ENCODE data around the gene HPS1.
"Not testable (repeated sequence)": the region's sequence is repeated elsewhere in the genome, so short reads cannot be mapped to it uniquely, and the experiment has no call there.

The HPS1 gene

DNA sequence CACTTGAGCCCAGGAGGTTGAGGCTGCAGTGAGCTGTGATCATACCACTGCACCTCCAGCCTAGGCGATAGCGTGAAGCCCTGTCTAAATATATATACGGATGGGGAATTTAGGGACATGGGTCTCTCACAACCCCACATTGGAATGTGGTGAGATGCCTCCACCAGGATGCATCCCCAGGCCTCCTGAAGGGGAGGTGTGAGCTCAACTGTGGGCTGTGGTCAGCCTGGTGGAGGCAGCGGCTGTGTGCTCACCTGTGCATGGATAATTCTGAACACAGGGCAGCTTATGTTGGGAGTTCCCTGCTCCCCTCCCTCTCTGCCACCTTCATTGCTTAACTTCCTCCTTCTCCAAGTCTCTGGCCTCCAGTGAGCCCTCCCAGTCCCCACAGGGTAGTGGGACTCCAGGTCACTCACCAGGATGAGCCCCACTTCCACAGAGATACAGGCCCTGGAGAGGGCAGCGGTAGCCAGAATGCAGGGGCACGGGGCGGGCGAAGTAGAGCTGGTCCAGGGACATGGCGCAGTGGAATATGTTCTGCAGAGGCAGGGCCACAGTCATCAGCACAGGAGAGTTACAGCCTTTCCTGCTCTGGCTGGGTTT, 62.1 kb downstream of the HPS1 start:
- DNase-seq: no peak

DNA sequence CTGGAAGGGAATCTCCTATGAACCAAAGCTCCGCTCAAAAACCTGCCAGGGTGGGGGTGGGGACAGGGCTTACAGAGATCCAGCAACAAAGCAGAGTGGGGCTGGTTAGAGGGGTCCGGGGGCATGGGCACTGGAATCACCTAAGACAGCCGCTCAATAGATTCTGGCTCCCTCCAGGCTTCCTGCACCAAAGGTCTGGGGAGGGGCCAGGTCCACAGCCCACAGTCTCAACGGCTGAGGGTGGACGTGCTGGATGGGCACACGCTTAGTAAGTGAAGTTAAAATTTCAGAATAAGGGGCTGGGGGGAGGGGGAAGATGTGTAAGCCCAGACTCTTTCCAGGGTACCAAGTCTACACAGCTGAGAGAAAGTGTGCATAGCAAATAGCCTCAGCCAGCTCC, 62.9 kb downstream of the HPS1 start:
- no peak for DNase-seq

DNA sequence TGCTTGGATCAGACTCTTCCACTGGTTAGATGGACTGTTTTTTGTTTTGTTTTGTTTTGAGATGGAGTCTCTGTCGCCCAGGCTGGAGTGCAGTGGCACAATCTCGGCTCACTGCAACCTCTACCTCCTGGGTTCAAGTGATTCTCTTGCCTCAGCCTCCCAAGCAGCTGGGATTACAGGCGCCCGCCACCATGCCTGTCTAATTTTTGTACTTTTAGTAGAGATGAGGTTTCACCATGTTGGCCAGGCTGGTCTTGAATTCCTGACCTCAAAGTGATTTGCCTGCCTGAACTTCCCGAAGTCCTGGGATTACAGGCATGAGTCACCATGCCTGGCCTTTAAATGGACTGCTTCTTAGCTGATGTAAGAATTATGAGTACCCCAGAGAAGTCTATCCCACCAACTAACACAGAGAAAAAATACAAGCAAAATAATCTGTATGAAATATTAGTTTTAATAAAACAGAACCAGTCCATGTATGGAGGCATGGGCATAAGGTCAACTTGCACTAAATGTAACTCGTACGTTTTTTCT, 63.5 kb downstream of the HPS1 start:
- DNase-seq: not testable (repeated sequence)

DNA sequence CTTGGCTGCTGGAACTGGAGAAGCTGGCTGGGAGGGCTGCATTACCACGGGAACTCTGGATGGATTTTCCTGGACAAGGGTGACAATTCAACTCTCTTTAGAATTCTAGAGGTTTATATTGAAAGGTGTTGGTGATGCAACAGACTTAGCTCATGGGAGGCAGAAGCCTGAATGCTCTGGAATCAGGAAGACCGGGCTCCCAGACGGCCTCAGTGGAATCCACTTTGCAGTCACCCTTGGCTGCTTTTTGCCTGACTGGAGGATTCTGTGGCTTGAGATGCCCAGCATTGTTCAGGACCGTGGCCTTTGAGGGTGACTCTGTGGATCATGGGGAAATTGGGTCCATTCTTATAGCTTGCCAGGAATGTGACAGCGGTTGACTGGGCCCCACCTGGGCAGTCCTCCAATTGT, 64.0 kb downstream of the HPS1 start:
- no peak for DNase-seq

DNA sequence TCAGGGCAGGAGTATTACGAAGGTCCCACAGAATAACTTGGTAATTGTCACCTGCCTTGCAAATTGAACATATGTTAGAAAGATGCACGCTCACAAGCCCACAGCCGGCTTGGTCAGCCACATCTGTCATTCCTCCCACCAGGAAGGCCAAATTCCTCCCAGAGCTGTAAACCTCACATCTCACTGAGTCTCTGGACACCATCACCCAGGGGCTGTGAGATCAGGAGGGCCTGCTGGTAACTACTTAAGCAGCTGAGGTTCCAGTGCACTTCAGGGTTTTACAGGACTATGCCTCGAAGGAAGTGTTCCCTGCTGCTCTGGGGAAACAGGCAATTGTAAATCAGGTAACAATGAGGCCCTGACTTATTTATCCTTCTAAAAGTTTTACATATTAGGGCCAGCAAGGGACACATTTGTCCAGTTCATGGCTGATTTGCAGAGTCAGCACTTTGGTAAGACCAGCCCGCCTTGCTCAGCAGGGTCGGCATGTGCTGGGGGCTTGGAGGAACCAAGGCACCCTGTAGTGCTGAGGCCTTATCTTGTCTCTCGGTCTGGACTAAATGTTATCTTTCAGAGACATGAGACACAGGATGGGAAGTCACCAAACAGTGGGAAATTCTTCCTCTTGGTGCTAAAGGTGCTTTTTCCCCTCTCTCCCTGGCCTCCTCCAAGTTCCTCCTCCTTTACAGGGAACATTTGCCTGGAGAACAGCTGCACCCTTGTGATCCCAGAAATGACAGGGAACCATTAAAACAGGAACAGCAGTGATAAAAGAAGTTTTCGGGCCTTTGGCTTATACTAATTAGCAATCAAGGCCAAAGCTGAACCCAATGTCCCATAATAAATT, 66.0 kb downstream of the HPS1 start:
- DNase-seq: no peak

DNA sequence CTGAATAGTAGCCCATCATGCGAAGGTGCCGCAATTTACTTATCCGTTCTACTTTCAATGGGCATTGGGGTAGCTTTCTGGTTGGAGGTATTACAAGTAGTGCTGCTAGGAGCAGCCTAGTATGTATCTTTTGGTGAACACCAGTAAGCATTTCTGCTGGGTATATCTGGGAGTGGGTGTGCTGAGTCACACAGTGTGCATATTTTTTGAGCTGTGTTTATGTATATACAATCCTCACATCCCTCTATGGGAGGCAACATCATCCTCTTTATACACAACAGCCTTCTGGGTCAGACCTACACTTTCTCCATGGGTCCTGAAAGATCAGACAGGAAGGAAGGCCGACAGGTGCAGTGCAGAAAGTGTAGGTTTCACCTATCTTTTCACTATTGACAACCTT, 68.0 kb downstream of the HPS1 start:
- DNase-seq: no peak

DNA sequence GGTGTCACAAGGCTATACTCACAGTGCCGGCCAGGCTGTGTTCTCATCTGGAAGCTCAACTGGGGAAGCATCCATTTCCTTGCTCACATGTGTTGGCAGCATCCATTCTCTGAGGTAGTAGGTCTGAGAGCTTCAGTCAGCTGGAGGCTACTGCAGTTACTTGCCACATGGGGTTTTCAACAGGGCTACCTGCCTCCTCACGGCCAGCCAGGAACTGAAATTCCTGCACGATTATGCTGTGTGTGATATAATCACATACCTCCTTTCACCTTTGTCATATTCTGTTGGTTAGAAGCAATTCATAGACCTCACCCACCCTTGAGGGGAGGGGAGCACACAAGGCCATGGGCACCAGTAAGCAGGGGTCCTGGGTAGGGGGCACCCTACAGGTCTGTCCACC, 69.2 kb downstream of the HPS1 start:
- no peak for DNase-seq

DNA sequence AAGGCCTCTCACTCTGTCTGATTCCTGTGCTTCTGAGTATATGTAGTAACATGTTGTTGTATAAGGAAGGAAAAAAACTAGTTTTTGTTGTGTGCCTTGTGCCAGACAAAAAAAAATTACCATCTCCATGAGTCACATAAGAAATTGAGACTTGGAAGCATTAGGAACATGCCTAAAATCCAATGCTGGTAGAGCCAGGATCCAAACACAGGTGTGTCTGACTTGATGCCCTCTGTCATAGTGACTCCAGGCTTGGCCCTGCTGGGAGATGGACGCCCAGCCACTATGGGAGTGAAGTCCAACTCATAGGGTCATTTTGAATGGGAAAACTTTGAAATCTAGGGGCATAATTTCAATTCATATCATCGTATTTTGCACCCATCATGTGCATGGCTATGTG, 69.7 kb downstream of the HPS1 start:
- no peak for DNase-seq

DNA sequence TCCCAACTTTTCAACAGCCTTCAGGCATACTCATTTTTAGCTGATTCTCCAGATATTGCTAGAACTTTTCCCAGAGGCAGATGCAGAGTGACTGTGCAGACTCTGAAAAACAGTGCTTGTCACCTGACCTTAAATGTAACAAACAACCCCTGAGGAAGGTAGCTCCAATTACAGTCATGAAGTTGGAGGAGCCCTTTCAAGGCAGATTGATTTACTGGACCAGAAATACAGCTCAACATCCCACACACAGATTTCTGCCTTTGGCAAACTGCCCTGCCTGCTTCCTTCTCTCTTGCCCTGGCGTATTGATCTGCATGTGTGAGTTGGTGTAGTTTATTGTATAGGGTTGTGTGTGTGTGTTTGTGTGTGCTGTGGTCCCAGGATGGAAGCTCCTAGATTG, 70.2 kb downstream of the HPS1 start:
- no peak for DNase-seq

DNA sequence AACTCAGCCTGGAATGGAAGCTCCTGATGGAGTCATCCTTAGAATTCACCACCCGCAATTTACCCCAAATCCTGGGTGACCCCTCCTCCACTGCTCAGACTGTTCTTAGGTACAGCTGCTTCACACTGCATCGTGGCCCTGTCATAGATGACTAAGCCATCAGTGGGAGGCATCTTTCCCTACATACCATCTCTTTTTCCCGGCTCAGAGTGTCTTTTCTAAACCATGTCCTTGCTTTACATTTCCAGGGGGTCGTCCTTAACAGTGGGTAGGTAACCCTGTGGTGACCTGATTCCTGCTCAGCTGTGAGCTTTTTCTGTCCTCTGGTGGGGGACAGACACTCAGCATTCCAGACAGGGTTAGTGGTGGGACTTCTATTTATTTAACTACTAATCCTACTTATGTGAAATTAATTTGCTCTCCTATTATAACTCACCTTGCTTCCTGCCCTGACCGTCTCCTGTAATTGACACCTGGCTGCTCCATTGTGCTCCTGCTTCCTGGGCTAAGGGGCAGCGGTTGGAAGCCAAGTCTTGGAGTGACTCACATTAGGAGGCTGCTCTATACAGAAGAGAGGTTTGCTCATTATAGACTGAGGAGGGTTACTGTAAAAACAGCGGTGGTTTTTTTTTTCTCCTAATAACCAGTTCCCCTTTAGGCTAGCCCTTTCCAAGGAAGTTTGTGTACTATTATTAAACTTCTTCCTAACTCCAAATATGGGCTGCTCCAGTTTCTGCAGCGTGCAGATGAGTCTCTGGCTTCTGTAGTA, 72.3 kb downstream of the HPS1 start:
- no peak for DNase-seq

DNA sequence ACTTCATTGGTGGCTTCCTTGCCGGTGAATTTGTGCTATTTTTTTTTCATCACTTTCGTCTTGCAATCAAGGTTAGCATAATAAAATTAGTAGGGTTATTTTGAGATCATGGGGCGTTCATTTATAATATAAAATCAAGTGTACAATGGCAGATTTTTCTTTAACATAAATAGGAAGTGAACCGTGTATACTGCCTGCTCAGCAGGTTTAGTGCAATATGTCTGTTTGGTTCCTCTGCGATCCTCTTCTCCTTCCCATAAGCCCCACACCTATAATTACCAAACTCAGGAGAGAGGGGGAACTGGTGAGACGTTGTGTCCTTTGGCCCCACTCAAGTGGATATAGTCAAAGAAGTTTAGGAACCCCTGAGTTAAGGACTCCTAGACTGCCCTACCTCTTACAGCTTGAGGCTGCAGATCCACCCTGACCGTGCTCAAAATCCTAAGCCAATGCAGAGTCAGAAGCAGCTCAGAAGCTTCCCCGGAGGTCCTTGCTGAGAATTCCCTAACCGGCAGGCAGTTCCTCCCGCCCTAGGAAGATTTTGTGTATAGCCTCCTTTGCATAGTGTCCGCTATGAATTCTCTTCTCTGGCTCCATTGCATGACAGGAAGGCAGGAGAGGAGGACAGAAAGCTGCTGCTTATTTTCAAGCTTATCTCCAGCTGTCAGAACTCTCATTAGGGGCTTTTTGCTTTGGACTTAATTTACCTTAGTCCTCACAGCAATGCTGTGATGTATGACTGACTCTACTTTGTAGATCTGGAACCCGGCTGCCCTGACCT, 73.3 kb downstream of the HPS1 start:
- no peak for DNase-seq

DNA sequence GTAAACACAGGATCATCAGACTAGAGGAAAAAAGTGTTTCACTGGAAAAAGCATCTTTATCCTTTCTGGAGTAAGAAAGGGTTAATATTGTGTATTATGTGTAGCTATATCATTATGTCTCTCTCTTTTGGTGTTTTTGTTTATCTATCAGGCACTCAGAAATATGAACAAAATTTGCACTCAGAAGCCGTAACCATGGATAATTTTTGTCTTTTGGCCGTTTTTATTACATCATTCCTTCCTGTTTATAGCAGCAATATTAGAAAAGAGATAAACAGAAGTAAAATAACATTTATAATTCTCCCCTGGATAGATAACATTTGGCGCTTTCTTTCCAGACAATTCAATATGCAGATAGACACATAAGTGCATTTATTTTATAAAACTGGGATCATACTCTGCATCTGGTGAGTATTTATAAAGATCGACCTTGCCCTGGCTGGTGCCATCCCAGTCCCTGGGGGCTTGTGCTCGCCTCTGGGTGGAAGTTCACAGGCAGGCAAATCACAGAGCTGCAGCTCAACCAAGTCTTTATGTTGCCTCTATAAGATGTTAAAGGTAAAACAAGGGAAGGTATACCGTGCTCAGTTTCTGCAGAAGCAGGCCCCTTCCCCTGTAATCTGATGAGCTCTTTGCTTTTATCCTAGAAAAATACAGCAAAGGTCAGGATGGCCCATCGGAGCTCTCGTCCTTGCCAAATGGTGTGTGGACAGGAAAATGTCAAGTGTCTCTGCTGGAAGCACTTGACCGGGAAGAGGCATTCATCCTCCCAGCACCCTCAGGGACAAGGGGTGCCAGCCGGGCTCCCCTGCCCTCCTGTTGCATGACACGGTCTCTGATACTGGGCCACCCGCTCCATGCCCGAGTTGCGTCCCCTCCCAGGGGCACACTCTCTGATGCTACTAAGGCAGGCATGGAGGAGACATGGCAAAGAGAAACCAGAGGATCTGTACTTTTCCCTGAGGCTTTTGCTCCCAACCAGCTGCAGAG, 75.6 kb downstream of the HPS1 start:
- DNase-seq: no peak

DNA sequence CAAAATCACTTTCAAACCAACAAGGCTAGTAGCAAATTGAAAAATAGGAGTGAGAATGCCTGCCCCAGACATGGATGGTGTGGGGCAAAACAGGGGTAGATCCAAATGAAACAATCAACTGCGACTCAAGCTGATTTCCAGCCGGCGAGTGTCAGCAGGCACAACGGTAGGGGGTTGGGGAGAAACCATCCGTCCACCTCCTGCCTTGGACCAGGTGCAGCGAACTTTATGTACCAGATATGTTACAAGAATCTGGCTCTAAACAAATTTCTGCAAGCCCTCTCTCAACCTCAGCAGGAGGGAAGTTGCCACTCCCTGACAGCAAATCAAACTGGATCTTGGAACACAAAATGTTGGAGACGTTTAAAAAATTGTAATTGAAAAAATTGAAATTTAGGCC, 76.9 kb downstream of the HPS1 start:
- DNase-seq: no peak

DNA sequence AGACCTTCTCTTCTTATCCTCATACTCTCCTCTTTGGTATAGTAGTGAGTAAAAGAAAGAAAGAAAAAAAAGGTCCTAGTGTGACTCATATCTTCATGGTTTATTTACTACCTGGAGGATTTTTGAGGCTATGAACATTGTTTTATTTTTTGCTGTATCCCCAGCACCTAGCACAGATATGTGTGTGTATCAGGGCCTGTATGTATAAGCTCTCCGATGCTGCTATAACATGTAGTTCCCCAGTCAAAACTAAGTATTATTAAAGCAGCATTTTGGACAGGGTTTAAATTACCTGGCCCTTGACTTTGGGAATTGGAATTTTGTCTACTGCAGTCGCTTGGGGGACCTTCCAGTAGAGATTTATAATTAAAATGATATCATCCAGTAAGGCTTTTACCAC, 78.1 kb downstream of the HPS1 start:
- no peak for DNase-seq

DNA sequence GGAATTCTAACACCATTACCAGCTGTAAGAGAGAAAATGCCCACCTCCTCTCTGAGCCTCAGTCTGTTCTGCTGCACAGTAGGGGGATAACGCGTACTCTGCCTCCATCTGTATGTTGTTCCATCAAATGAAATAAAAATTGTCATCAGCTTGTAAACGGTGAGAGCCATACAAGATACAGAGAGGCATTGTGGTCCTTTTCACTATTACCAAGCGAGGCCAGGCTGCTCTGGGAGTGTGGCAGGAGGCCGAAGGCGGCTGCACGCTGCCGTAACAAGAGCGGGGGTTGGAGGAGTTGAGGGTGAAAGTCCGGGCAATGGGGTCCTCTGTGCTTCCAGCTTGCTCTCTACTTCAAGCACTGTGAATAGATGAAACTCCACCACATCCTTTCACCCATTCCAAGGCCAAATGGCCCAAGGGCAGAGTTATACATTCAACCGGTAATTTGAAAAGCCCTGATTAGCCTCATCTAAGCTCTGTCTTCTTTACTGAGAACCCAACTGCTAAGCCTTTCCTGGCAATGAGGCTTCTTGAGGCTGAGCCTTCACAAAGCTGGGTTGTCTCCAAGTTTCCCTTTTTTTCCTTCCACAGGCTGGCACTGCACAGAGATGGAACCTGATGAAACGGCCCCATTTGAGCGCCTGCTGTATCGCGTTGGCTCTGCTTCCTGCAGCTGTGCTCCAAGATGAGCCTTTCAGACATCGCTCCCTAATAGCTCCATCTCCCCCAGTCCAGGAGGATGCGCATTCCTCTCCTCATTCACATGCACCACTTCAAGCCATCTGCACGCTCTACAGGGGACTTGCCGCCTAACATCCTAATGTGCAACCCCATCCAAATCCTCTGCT, 78.9 kb downstream of the HPS1 start:
- no peak for DNase-seq

Data from stimulated activated CD4-positive, alpha-beta T cell treated with anti-CD3 and anti-CD28 coated beads, Interleukin-4, amount 100 ng/mL, for 1 hour (primary cell).